GM19372 (cell line): ENCODE data around the gene BTN3A1.
"Not testable (repeated sequence)": the region's sequence is repeated elsewhere in the genome, so short reads cannot be mapped to it uniquely, and the experiment has no call there.

Experiments used
- ATAC-seq: cut with Tn5 transposase; IDR thresholded peaks from one replicate; pipeline ENCODE4 v1.9.1; 2021; ENCODE audit warnings: mild to moderate bottlenecking, low read depth, moderate library complexity; ENCODE audit not compliant: unreplicated experiment

Gene BTN3A1

DNA sequence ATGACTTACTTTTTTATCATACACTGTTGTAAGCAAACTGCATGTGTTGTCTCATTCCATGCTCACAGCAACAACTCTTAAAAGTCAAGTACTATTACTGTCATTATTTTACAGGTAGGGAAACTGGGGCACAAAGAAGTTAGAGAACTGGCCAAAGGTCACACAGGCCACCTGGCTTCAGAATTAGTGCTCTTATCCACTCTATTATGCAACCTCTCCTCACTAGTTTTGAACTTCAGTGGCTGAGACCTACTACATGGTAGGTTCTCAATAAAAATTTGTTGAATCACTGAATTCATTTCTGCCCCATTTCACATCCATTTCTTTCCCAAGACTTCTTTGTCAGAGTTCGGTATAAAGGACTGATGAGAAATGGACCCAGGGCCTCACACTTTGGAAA lies 35.9 kb downstream of the BTN3A1 start:
- no peak for ATAC-seq

DNA sequence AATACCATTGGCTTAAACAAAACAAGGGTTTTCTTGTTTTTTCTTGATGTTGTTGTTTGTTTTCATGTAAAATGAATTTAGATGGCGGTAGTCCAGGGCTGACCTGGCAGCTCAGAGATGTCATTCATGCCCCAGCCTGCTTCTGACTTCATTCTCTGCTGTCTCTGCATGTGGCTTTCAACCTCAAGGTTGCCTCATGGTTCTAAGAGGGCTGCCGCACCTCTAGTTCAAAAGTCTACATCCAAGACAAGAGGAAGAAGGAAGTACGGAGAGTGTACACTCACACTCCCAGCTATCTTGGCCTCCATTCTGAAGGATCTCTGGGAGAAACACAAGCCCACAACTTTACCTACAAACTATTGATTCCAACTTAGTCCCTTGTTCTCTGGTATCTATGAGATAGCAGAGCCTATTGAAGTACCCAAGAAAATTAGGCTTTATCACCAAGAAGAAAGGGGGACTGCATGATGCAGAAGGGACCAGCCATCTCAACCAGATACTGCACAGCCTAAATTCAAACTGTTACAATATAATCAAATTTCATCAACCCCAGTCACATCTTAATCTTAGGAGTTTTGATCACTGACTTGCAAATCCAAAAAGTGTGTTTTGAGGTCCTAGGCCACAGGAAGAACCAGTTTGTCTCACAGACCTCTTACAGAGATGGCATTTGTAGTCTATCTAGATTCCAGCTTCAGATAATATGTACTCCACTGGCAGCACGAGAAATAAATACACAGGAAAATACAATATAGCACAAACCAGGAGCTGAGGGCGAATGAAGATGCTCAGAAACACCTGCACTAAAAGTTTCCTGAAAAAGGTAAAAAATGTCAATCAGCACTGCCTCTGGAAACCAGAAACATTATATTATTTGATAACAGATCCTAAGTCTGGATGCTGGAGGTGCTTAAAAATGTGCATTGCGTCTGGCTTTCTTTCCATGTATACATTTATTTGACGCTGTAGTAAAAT lies 37.4 kb downstream of the BTN3A1 start:
- no peak for ATAC-seq

DNA sequence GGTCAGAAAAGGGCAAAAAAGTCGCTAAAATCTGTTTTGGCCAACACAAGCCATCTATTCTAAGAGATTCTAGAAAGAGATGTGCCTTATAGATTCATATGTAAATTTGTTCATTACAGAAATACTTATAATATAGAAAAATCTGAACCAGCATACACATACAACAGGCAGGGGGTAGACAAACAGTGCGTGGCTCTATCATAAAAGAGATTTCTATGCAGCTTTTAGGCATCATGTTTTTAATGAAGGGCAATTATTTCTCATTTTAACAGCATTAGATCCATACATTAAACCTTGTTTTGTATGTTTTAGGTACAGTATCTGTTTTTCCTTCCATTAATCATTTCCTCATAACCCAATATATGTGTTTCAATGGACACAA lies 38.9 kb downstream of the BTN3A1 start:
- no peak for ATAC-seq

DNA sequence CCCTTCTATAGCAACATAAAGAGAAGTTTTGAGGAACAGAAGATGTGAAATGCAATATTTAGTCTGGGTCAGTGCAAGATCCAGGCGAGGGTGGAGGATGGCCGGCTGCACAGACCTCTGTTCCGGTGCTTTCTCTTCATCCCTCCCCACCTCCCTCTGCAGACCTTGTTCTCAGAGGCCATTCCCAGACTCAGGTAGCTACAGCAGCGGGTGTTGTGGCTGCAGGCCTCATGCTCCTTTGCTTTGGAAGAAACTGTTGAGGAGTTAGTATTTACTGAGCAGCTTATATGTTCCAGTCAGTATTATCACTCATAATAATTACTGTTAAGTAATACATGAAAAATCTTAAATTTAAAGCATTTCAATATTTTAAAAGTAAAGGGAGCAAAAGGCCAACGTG lies 39.9 kb downstream of the BTN3A1 start:
- ATAC-seq: no peak

DNA sequence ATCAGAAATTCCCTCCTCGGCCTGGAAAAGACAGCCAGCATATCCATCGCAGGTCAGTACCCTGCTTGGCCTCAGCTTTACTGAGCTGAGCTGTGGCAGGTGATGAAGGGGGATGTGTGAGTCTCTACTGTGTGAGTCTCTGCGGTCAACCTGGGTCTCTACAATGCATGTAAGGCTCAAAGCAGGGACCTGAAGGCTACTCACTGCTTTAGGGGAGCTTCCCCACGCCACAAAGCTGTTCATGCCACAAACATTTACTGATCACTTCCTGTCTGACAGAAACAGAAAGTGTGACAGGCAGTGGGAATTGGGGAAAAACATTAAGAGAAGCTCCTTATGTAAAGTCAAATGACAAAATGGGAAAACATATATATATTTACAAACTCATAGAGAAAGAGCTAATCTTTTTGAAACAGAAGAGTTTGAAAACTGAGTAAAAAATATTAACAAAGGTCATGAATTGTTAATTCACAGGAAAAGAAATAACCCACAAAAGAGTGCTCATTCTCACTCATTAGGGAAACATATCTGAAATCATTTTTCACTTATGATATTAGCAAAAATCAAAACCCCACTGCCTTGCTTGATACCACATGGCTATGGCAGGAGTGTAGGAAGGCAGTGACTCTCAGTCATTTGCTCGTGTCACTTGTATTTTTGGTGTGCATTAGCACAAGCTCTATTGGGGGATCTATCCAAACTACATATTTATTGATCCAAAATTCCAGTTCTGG lies 44.0 kb downstream of the BTN3A1 start:
- peak; percentile 82 for ATAC-seq

DNA sequence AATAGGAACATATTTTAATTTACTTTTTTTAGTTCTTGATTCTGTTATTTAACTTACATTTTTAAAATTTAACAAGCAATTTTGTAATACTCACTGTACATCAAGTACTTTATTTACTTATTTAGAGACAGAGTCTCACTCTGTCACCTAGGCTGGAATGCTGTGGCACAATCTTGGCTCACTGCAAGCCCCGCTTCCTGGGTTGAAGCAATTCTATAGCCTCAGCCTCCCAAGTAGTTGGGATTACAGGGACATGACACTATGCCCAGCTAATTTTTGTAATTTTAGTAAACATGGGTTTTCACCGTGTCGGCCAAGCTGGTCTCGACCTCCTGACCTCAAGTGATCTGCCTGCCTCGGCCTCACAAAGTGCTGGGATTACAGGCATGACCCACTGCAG lies 45.2 kb downstream of the BTN3A1 start:
- no peak for ATAC-seq

DNA sequence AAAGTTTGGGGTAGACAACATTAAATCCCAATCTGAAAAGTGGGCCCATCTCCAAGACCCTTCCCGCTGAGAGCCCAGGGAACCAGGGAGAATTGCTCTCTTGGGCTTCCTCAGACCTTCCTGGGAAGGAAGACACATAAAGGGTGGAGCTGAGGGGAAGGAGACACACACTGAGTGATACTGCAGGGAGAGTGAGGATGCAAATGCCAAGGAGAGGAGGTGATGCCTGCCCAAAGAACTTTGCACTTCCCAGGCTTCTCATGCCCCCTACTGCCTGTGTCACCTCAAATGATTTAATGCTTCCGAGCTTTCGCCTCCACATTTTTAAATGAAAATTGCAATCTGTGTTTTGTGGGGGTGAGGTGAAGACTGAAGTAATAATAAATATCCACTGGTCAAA lies 48.2 kb downstream of the BTN3A1 start:
- no peak for ATAC-seq

DNA sequence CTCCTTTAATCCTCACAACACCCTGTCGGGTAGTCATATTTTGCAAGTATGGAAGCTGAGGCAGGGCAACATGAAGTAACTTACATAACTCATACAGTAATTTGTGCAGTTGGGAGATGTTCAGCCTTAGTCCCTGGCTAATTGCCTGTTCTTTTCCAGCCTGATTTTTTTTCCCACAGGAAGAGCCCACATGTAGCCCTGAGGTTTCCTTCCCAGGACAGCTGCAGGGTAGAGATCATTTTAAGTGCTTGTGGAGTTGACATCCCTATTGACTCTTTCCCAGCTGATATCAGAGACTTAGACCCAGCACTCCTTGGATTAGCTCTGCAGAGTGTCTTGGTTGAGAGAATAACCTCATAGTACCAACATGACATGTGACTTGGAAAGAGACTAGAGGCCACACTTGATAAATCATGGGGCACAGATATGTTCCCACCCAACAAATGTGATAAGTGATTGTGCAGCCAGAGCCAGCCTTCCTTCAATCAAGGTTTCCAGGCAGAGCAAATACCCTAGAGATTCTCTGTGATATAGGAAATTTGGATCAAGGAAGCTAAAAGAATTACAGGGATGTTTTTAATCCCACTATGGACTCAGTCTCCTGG lies 50.7 kb downstream of the BTN3A1 start:
- ATAC-seq: no peak

DNA sequence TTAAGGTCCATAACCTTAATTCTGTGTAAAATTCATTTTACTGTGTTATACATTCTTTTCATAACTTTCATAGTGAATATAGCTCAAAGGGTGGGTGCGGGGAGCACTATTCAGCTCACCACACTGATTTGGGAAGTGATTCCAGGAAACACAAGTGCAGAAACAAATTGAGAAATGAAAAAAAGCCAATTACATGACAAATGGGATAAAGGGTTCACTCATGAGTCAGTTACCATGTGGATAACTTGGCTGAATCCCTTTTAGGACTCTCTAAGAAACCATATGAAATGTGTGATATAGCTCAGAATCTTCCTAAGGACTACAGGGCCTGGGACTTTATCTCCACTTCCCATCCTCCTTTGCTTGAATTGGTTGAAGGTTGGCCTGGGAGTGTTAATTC lies 52.6 kb downstream of the BTN3A1 start:
- no peak for ATAC-seq

DNA sequence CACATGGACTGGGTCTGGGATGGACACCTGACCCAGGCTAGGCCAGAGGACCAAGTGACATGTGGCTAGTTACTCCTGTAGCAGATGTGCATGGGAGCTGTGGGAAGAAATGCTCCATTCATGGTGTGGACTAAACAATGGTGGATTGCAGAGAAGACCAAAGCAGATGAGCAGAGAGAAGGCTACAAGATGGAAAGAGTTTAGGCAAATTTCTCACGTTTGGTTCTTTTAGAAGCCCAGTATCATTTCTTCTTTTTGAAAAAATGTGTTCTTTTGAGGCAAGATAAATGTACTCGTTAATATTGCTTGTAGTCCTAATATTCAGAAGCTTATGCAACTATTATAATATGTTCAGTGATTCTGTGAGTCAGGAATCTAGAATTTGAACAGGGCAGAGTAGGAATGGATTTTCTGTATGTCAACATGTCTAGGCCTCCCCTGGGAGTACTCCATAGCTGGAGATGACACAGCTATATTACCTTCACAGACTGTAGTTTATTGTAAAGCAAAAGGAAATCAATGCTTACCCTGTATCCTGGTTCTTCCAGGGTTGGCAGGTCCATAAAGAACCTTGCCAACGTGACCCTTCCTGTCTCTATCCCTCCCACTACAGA lies 53.4 kb downstream of the BTN3A1 start:
- ATAC-seq: no peak

DNA sequence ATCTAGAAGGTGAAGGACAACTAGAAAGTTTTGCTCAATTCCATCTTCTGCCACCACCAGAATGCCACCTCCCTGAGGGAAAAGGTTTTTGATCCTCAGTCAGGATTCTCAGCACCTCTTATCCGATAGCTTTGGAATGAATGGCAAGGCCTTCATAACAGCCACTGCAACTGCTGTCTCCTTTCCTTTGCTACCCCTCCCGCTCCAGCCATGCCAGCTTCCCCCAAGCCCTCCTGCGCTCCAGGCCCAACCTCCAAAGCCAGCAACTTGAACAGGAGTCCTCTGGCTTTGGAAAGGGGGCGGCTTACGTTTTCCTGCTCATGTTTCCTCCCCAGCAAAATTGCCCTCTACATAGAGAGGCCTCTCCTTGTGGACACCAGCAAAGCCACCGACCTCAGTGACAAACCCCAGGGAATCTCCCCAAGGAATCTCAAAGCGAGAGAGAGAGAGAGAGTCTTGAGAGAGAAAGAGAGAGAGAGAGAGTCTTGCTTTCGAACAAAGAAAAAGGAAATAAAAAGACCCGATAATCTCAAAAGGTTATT lies 55.3 kb downstream of the BTN3A1 start:
- peak; percentile 30 for ATAC-seq

DNA sequence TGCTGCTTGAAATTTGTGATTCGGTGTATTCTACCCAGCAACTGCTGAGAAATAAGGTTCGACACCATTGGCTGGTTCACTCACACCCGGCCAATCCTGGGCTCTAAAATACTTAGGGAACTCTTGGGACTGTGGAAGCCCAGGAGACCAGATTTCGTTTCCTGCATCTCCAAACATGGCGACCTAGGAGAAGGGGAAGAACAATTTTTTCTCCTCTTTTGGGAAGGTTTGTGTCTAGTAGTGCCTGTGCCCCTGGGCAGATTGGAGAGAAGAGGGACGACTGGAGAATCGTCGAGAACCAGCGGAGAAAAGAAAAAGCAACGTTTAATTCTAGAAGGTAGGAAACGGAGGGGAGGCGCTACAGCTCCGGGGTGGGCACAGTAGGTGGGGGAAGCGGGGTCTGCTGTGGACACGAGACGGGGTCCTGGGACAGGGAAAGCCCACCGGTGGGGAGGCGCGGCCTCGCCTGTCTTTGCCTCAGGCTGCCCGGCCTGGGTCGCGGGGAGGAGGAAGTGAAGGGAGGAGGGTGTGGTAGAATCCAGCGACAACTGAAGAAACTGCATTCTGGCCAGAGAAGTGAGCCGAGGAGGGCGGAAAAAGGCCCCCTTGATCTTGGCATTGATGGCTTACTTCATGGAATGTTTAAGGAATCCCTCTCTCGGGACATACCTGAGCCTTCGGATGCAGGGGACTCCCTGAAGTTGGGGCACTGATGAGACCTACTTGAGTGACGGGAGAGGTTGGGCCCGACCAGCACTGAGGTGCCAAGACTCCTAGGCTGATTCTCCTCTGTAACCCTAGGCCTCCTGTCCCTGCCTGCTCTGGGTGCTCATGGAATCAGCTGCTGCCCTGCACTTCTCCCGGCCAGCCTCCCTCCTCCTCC lies 56.0 kb downstream of the BTN3A1 start, which contains the start of gene BTN2A1:
TSS of gene BTN2A1 (plus strand) at position 150 of the 883 bp plus-strand sequence. CDS start at position 832, 682 bp downstream.
- peak; percentile 97 for ATAC-seq

DNA sequence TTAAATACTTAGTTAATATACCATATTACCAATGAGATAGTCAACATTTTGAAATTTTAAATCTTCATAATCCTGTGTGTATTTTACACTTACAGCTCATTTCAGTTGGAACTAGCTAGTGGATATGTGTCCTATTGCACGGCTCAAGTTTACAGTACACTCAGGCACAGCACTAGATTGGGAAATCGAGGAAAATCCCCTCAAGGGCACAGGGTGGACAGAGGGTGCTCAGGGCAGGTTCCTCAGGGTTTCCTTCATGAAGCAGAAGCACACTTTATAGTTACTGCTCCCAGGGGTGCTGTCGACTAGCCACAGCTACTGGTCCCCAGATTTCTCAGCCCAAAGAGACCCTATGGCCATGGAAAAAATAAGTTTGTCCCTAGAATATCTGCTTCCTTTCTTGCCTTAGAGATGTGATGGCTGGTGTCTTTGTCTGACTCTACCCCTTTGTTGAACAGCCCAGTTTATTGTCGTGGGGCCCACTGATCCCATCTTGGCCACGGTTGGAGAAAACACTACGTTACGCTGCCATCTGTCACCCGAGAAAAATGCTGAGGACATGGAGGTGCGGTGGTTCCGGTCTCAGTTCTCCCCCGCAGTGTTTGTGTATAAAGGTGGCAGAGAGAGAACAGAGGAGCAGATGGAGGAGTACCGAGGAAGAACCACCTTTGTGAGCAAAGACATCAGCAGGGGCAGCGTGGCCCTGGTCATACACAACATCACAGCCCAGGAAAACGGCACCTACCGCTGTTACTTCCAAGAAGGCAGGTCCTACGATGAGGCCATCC lies 57.1 kb downstream of the BTN3A1 start:
- ATAC-seq: no peak

DNA sequence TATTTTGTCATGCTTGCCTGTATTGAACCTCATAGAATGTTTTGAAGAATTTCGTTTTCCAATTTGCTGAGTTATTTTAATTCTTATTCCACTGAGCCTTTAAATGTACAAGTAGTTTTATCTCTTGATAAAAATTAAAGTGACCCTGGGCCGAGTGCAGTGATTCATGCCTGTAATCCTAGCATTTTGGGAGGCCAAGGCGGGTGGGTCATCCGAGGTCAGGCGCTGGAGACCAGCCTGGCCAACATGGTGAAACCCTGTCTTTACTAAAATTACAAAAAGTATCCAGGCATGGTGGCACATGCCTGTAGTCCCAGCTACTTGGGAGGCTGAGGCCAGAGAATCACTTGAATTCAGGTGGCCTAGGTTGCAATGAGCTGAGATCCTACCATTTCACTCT lies 59.3 kb downstream of the BTN3A1 start:
- ATAC-seq: not testable (repeated sequence)

DNA sequence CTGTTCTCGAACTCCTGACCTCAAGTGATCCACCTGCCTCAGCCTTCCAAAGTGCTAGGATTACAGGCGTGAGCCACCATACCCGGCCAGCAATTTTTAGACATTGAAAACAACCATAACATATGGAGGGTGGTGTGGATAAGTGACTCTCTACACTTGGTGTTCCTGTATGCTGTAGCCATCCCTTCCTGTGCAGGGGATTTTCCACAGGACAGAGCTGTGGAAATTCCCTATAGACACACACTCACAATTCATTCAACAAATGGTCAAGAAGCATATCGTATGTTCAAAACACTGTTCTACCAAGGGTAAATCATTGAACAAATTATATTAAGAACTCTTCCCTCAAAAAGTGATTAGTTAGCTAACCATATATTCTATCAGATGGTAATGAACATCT lies 61.9 kb downstream of the BTN3A1 start:
- ATAC-seq: no peak

DNA sequence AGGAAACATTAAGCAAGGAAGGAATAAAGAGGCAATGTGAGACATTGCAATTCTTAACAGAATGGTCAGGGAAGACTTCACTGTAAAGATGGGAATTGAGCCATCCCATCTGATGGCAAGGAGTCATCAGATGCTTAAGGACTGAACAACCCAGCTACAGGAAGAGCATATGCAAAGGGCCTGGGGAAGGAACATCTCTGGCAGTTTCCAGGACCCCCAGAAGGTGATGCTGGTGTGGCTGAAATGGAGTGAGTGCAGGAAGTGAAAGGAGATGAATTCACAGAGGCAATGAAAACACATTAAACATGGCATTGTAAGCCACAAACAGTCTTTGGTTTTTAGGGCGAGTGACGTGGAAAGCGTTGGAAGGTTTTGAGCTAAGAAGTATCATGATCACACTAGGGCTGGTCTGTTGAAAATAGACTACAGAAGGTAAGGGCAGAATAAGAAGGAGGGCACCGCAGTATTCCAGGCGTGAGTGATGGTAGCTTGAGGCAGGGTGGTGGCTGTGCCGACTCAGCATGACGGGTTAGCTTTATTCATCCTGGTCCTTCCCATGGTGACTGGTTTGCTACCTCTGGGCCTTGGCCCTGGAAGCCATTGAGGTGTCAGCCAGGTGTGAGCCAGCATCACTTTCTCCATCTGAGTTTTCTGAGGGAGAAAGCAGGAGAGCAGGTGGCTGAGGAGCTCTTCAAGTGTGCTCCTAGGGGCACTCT lies 62.5 kb downstream of the BTN3A1 start:
- ATAC-seq: no peak
